Mucosa of descending colon (tissue), 3 donors: Measurements from ENCODE around the gene LACTB. TPM values are rescaled to one million over a fixed set of nuclear protein-coding genes. Genes with fewer than 3 reads are reported as not detected.
"Not testable (repeated sequence)": the region's sequence is repeated elsewhere in the genome, so short reads cannot be mapped to it uniquely, and the experiment has no call there.

Experiments
- ATAC-seq: fragments of 200-7000 bp; cut with Tn5 transposase; one replicate; pipeline ENCODE4 v1.9.1; 2020; ENCODE audit warnings: mild to moderate bottlenecking, moderate library complexity
- DNase-seq, 3 donors: peaks; one replicate each; pipeline ENCODE4 v3.0.0-alpha.2; 2020
- H3K36me3 ChIP-seq: fragments of 200-600 bp; one replicate; pipeline ENCODE4 v1.8.0; 2021; ENCODE audit warnings: low read depth, mild to moderate bottlenecking
- H3K4me1 ChIP-seq: fragments of 200-600 bp; one replicate; pipeline ENCODE4 v1.8.0; 2021; ENCODE audit warnings: low read depth, mild to moderate bottlenecking
- H3K4me3 ChIP-seq: fragments of 200-600 bp; one replicate; pipeline ENCODE4 v1.8.0; 2021; ENCODE audit warnings: mild to moderate bottlenecking
- H3K9me3 ChIP-seq: fragments of 200-600 bp; one replicate; pipeline ENCODE4 v1.8.0; 2021; ENCODE audit warnings: mild to moderate bottlenecking
- intact Hi-C, 2 donors: fragments of 100-400 bp; cut with DNase I in 1 of 2; cut with micrococcal nuclease in 1 of 2; formaldehyde crosslinking; loops; one replicate each; pipeline versions ENCODE4 v1.11.0 to v1.11.1; 2022; cut with DNase I, micrococcal nuclease
- total RNA-seq, 3 donors: library from RNA; stranded (reverse); fragmentation: NEBNext Ultra II Directional in 2 of 3; extraction: Animal tissue kit (Norgen Biotek cat#: 25700) in 2 of 3; gene quantifications; one replicate each; pipeline versions ENCODE4 v1.2.1 to v1.2.4, GENCODE V29; 2021 to 2023
- TF ChIP-seq, protein P1 (sequence below): fragments of 200-600 bp; IDR thresholded peaks from one replicate; pipeline ENCODE4 v1.8.0; 2022; ENCODE audit warnings: antibody characterized with exemption, mild to moderate bottlenecking
- donor health status: DM: no; HTN: no; CAD: no; lungs with moderate emphysema.
- donor health status: DM: no; HTN: no; CAD: no.
- donor health status: DM: no; HTN: yes; CAD: no.

LACTB gene
- total RNA-seq, 3 donors from 2014 or later = 19.8 to 24.0 (median 21.1) TPM

DNA sequence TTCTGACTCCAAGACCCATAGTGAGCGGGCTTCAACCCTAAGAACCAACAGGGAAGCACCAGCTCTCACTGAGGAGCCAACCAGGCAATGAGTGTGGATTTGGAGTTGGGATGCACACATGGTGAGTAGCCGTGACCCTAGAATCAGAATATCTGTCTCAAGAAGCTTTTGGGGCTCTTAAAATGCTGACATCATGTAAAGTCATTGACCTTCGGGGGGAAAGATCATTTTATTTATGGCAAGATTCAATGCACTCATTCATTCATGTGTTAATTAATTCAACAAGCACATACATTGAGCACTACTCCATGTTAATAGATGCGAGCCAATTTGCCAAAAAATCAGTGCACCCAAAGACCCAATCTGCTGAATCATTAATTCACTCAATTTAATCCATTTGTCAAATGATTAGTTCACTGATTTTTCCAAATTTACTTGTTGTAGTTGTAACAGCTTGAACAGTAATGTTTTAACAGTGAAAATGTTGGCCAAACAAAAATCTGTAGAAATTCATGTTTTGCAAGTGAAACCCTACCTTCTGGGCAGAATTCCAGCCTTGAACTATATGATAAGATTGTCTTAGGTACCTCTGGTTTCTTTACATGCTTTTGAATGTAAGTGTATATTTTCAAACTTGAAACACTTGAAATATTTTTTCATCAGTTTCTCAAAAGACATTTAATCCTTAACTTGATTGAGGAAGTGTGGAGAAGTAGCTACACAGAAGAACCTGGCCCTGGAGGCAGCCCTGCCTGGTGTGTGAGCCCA lies 29.8 kb upstream of the LACTB start:
- no peak for ATAC-seq
- Histone ChIP-seq H3K9me3 (no peaks in the 10 kb centered on the region), H3K36me3 (no peaks in the 10 kb centered on the region), H3K4me3 (no peak overlapping the region), H3K4me1 (peaks cover 4% of the 10 kb centered on the region)
- TF ChIP-seq, protein P1, sequence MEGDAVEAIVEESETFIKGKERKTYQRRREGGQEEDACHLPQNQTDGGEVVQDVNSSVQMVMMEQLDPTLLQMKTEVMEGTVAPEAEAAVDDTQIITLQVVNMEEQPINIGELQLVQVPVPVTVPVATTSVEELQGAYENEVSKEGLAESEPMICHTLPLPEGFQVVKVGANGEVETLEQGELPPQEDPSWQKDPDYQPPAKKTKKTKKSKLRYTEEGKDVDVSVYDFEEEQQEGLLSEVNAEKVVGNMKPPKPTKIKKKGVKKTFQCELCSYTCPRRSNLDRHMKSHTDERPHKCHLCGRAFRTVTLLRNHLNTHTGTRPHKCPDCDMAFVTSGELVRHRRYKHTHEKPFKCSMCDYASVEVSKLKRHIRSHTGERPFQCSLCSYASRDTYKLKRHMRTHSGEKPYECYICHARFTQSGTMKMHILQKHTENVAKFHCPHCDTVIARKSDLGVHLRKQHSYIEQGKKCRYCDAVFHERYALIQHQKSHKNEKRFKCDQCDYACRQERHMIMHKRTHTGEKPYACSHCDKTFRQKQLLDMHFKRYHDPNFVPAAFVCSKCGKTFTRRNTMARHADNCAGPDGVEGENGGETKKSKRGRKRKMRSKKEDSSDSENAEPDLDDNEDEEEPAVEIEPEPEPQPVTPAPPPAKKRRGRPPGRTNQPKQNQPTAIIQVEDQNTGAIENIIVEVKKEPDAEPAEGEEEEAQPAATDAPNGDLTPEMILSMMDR = no peak
- DNase-seq = no peak
- intact Hi-C loops = loop anchor here (5.0 kb wide), 2 partner anchors 45 to 310 kb away; no protein-coding TSS in a partner anchor

DNA sequence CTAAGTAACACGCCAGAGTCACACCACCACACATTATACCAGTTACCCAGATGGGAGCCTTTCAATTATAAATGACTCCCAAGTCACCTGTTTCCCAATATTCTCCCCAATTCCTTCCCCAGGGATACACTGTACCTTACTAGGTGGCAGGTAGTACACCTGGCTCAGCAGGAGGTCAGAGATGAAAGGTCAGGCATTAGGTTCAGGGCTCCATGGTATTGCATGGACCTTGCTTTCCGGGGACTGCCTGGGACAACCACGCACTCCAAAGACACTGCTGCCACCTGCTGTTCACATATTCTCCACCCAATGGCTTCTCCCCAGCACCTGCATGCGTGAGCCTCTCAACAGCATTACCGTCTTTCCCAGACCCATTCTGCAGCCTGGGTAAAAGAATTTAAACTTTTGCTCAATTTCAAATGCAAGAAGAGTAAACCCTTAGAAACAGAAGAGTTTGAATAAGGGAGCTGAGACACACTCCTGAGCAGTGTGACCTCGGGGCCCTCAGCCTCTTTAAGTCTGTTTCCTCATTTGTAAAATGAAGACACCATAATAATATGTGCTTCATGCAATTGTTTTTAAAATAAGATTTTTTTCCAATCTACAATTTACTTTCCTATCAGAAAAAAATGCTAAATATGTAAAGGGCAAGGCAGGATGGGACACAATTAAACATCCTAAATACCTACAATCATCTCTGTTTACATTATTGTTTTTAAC lies 28.0 kb upstream of the LACTB start:
- intact Hi-C loops = loop anchor here (5.0 kb wide), 2 partner anchors 46 to 311 kb away; no protein-coding TSS in a partner anchor
- TF ChIP-seq, protein P1 = peak; percentile 64
- H3K36me3 ChIP-seq = no peaks in the 10 kb centered on the region
- ATAC-seq = peak; percentile 95
- peaks cover 8% of the 10 kb centered on the region for H3K4me1 ChIP-seq
- no peak overlapping the region for H3K4me3 ChIP-seq
- no peaks in the 10 kb centered on the region for H3K9me3 ChIP-seq
- DNase-seq = peak; percentile 68 to 96 (median 85)

DNA sequence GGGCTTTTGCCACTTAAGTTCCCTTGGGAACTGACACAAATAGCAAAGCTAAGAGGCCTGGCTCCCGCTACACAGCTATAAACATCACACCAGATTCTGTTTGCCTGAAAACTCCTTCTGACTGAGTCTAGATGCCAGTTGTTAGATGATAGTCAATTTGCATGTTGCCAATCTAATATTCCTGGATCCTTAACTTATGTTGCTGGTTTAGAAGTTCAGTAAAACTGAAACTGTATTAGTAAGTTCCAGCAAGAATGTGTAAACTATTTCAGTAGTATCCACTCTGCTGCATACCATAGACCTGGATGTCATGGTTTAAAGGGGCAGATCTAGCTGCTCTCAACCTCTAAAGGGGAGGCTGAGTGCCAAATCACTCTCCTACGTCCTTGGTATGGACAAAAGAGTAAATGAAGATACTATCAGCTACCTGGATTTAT lies 27.1 kb upstream of the LACTB start:
- Histone ChIP-seq H3K4me1 (peaks cover 4% of the 10 kb centered on the region), H3K36me3 (no peaks in the 10 kb centered on the region), H3K9me3 (no peaks in the 10 kb centered on the region), H3K4me3 (no peak overlapping the region)
- ATAC-seq (no peak), DNase-seq (no peak)
- intact Hi-C loops = loop anchor here (5.0 kb wide), 2 partner anchors 47 to 312 kb away; no protein-coding TSS in a partner anchor
- TF ChIP-seq, protein P1 = no peak

DNA sequence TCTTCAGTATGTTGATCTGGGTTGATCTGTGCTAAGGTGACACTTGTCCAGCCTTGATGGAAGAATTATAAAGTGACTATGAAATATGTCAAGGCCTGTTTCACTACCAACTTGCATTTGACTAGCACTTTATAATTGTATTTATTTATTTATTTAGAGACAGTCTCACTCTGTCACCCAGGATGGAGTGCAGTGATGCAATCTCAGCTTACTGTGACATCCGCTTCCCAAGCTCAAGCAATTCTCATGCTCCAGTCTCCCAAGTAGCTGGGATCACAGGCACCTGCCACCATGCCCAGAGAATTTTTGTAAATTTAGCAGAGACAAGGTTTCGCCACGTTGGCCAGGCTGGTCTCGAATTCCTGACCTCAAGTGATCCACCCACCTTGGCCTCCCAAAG lies 25.5 kb upstream of the LACTB start:
- Histone ChIP-seq H3K36me3 (no peaks in the 10 kb centered on the region), H3K9me3 (no peaks in the 10 kb centered on the region), H3K4me1 (peaks cover 4% of the 10 kb centered on the region), H3K4me3 (no peak overlapping the region)
- DNase-seq (no peak), ATAC-seq (no peak)
- TF ChIP-seq, protein P1 = no peak
- intact Hi-C loops = no loop called here

DNA sequence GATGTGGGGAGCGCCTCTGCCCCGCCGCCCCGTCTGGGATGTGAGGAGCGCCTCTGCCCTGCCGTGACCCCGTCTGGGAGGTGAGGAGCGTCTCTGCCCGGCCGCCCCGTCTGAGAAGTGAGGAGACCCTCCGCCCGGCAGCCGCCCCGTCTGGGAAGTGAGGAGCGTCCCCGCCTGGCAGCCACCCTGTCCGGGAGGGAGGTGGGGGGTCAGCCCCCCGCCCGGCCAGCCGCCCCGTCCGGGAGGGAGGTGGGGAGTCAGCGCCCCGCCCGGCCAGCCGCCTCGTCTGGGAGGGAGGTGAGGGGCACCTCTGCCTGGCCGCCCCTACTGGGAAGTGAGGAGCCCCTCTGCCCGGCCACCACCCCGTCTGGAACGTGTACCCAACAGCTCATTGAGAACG lies 22.8 kb upstream of the LACTB start:
- H3K9me3 ChIP-seq, H3K36me3 ChIP-seq, H3K4me1 ChIP-seq, ATAC-seq, H3K4me3 ChIP-seq, DNase-seq, intact Hi-C loops: not testable (repeated sequence)

DNA sequence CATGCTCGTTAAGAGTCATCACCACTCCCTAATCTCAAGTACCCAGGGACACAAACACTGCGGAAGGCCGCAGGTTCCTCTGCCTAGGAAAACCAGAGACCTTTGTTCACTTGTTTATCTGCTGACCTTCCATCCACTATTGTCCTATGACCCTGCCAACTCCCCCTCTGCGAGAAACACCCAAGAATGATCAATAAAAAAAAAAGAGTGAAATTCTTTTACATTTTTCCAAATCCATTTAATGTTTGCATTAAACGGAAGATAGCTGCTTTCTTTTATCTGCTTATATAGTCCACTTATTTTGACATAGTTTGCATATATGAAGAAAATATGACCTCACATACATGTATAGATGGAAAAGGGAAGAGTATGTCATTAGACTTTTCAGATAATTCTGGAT lies 22.1 kb upstream of the LACTB start:
- H3K4me1 ChIP-seq, intact Hi-C loops, H3K4me3 ChIP-seq, ATAC-seq, DNase-seq, H3K9me3 ChIP-seq, H3K36me3 ChIP-seq: not testable (repeated sequence)
